Fibroblast of lung (primary cell): ENCODE results near the gene DMXL2. TPM values are rescaled to one million over a fixed set of nuclear protein-coding genes. Genes with fewer than 3 reads are reported as not detected.

Experiments
- DNase-seq, 2 donors: peaks; one replicate each; pipeline versions ENCODE4 v3.0.0 to v3.0.0-alpha.2; 2010; ENCODE audit warnings: low read depth in 2 of 2
- H2AFZ ChIP-seq: 2 replicates; pipeline ENCODE4 v1.5.1; 2012; ENCODE audit warnings: low read length, control low read depth, inconsistent platforms
- H3K27ac ChIP-seq: 2 replicates; pipeline ENCODE4 v1.5.1; 2011; ENCODE audit warnings: low read length, control low read depth; ENCODE audit not compliant: insufficient read depth
- H3K27me3 ChIP-seq: 2 replicates; pipeline ENCODE4 v1.5.1; 2011; ENCODE audit warnings: mild to moderate bottlenecking, low read length; ENCODE audit not compliant: control insufficient read depth, insufficient read depth
- H3K36me3 ChIP-seq: 2 replicates; pipeline ENCODE4 v1.5.1; 2011; ENCODE audit warnings: low read length; ENCODE audit not compliant: control insufficient read depth, insufficient read depth
- H3K4me1 ChIP-seq: 2 replicates; pipeline ENCODE4 v1.5.1; 2011; ENCODE audit warnings: low read length; ENCODE audit not compliant: control insufficient read depth, insufficient read depth; ENCODE audit errors: extremely low read depth
- H3K4me2 ChIP-seq: 2 replicates; pipeline ENCODE4 v1.5.1; 2011; ENCODE audit warnings: low read length, control low read depth; ENCODE audit not compliant: insufficient read depth; ENCODE audit errors: extremely low read depth
- H3K4me3 ChIP-seq, 4 experiments: fragments of 200-600 bp in 1 of 4; sonication (generic) in 1 of 4; replicated peaks in 1 of 4; 2 replicates each; pipeline ENCODE4 v1.5.1; 2011 to 2016; ENCODE audit warnings: low read length in 4 of 4, low read depth in 3 of 4, mild to moderate bottlenecking in 3 of 4, control low read depth in 2 of 4, inconsistent platforms in 1 of 4, mixed read lengths in 1 of 4; ENCODE audit not compliant: insufficient read depth in 1 of 4; ENCODE audit errors: control extremely low read depth in 1 of 4
- H3K79me2 ChIP-seq: 2 replicates; pipeline ENCODE4 v1.5.1; 2012; ENCODE audit warnings: mild to moderate bottlenecking, low read length, inconsistent platforms; ENCODE audit not compliant: control insufficient read depth, insufficient read depth
- H3K9ac ChIP-seq: 2 replicates; pipeline ENCODE4 v1.5.1; 2011; ENCODE audit warnings: mild to moderate bottlenecking, low read length, control low read depth; ENCODE audit not compliant: insufficient read depth
- H3K9me3 ChIP-seq: 2 replicates; pipeline ENCODE4 v1.5.1; 2012; ENCODE audit warnings: low read depth, low read length; ENCODE audit not compliant: control insufficient read depth, insufficient read depth
- H4K20me1 ChIP-seq: 2 replicates; pipeline ENCODE4 v1.5.1; 2011; ENCODE audit warnings: low read length; ENCODE audit not compliant: control insufficient read depth, insufficient read depth; ENCODE audit errors: extremely low read depth
- CTCF ChIP-seq, 2 donors: IDR thresholded peaks in 1 of 2; conservative IDR thresholded peaks in 1 of 2; 1 replicate in 1 of 2; 2 replicates in 1 of 2; pipeline ENCODE4 v1.5.1; 2011 to 2012; ENCODE audit warnings: low read length in 2 of 2, control low read depth in 1 of 2, inconsistent platforms in 1 of 2, low read depth in 1 of 2, mild to moderate bottlenecking in 1 of 2
- EZH2 ChIP-seq: IDR thresholded peaks from 2 replicates; pipeline ENCODE4 v1.5.1; 2012; ENCODE audit warnings: low read length, control low read depth, mild to moderate bottlenecking; ENCODE audit errors: missing control alignments
- polyA plus RNA-seq, 2 donors: library from polyadenylated mRNA; depleted of rRNA in 1 of 2; stranded (reverse) in 1 of 2; unstranded in 1 of 2; fragments of >200 nt; gene quantifications; 2 replicates each; pipeline ENCODE4 v1.2.1, GENCODE V29; 2011 to 2012; ENCODE audit warnings: missing spikeins in 1 of 2
- total RNA-seq: library from RNA; depleted of rRNA; stranded (reverse); fragments of >200 nt; gene quantifications from 2 replicates; pipeline ENCODE4 v1.2.1, GENCODE V29; 2014

Gene DMXL2
- total and polyA plus RNA-seq, 2 donors (not counting 1 experiment from before 2014, with no cell fraction given): 9.4 to 31.2 TPM

- Histone ChIP-seq H3K9me3 (no peaks in the 10 kb centered on the region), H3K36me3 (no peaks in the 10 kb centered on the region), H3K79me2 (no peaks in the 10 kb centered on the region), H3K4me2 (no peak overlapping the region), H3K9ac (no peak overlapping the region), H3K27ac (no peak overlapping the region), H4K20me1 (no peaks in the 10 kb centered on the region), H3K4me3 (no peak overlapping the region), H3K4me1 (no peaks in the 10 kb centered on the region), H2AFZ (no peak overlapping the region), H3K27me3 (no peaks in the 10 kb centered on the region)
- TF ChIP-seq EZH2 (no peak), CTCF (conservative IDR thresholded peaks at IDR 0.05 in 1 of 2, IDR thresholded peaks at IDR 0.05 in 1 of 2; ENCODE audit: low read depth in 1 of 2, low read length in 2 of 2) (no peak)
- DNase-seq: no peak
Observed at GRCh38 chr15:51491941-51492340, 130.6 kb downstream of the DMXL2 start.

GRCh38 chr15:51484781-51485180 lies 137.8 kb downstream of the DMXL2 start:
- no peaks in the 10 kb centered on the region for H3K36me3 ChIP-seq
- DNase-seq: peak in 1 of 2 donors; percentile 2
- H3K9ac ChIP-seq: no peak overlapping the region
- H3K4me1 ChIP-seq: no peaks in the 10 kb centered on the region
- H3K79me2 ChIP-seq: no peaks in the 10 kb centered on the region
- TF ChIP-seq CTCF (conservative IDR thresholded peaks at IDR 0.05 in 1 of 2, IDR thresholded peaks at IDR 0.05 in 1 of 2; ENCODE audit: low read depth in 1 of 2, low read length in 2 of 2): no peak
- TF ChIP-seq EZH2: no peak
- no peaks in the 10 kb centered on the region for H3K9me3 ChIP-seq
- no peaks in the 10 kb centered on the region for H3K27me3 ChIP-seq
- H3K4me2 ChIP-seq: no peak overlapping the region
- no peak overlapping the region for H3K27ac ChIP-seq
- H4K20me1 ChIP-seq: no peaks in the 10 kb centered on the region
- H3K4me3 ChIP-seq: no peak overlapping the region
- no peak overlapping the region for H2AFZ ChIP-seq

GRCh38 chr15:51483985-51484384 lies 138.6 kb downstream of the DMXL2 start:
- no peaks in the 10 kb centered on the region for H3K9me3 ChIP-seq
- TF ChIP-seq CTCF (conservative IDR thresholded peaks at IDR 0.05 in 1 of 2, IDR thresholded peaks at IDR 0.05 in 1 of 2; ENCODE audit: low read depth in 1 of 2, low read length in 2 of 2) (no peak), EZH2 (no peak)
- no peaks in the 10 kb centered on the region for H3K36me3 ChIP-seq
- no peaks in the 10 kb centered on the region for H3K4me1 ChIP-seq
- H3K4me2 ChIP-seq: no peak overlapping the region
- H3K79me2 ChIP-seq: no peaks in the 10 kb centered on the region
- no peak overlapping the region for H3K27ac ChIP-seq
- no peaks in the 10 kb centered on the region for H3K27me3 ChIP-seq
- no peak for DNase-seq
- no peak overlapping the region for H2AFZ ChIP-seq
- H4K20me1 ChIP-seq: no peaks in the 10 kb centered on the region
- no peak overlapping the region for H3K4me3 ChIP-seq
- no peak overlapping the region for H3K9ac ChIP-seq
